ENCODE data around the gene VDAC1. TPM values are rescaled to one million over a fixed set of nuclear protein-coding genes. Genes with fewer than 3 reads are reported as not detected.

VDAC1 gene
- total and polyA plus RNA-seq, 2 donors (not counting 3 experiments of a cell fraction or from before 2014, with no cell fraction given): 116 to 247 TPM

DNA sequence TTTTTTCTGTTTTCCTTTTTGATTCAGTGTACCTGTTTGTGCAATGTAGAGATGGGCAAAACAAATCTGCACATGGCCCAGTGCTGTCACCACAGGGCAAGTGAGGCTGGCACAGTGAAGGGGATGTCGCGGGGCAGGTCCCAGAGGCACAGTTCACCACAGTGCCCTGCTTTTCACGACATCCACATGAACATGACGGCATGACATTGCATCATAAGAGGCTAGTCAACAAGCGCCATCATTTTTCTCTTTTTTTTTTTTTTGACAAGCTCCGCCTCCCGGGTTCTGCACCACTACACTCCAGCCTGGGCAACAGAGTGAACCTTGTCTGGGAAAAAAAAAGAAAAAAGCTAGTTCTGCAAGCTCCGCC is 42.9 kb upstream of the VDAC1 start:
- Histone ChIP-seq H3K4me2 (ENCODE audit: insufficient read depth, low read length) (no peak overlapping the region), H3K79me2 (ENCODE audit: control insufficient read depth, insufficient read depth, low read length) (no peaks in the 10 kb centered on the region), H3K9ac (replicated peaks; ENCODE audit: extremely low read depth, insufficient read depth, low read length) (no peak overlapping the region), H3K4me3 (replicated peaks in 1 of 3; ENCODE audit: insufficient read depth in 1 of 3, low read depth in 1 of 3, low read length in 3 of 3) (no peak overlapping the region), H2AFZ (ENCODE audit: low read depth, low read length) (no peak overlapping the region), H3K9me1 (replicated peaks; ENCODE audit: control insufficient read depth, extremely low read depth, insufficient read depth, low read length) (no peaks in the 10 kb centered on the region), H3K9me3 (replicated peaks; ENCODE audit: control insufficient read depth, insufficient read depth, low read length) (no peaks in the 10 kb centered on the region), H3K36me3 (ENCODE audit: control insufficient read depth in 2 of 2, extremely low read depth in 1 of 2, insufficient read depth in 2 of 2, low read length in 2 of 2) (no peaks in the 10 kb centered on the region), H4K20me1 (replicated peaks; ENCODE audit: control insufficient read depth, extremely low read depth, insufficient read depth, low read length) (no peaks in the 10 kb centered on the region), H3K27ac (ENCODE audit: insufficient read depth, low read depth, low read length) (no peak overlapping the region), H3K27me3 (ENCODE audit: control insufficient read depth in 2 of 2, insufficient read depth in 2 of 2, low read length in 2 of 2) (peaks cover 0 to 6% of the 10 kb centered on the region in 2 experiments), H3K4me1 (ENCODE audit: control insufficient read depth, extremely low read depth, insufficient read depth, low read length) (no peaks in the 10 kb centered on the region)
- ChIA-PET CTCF (interaction anchor here (1.9 kb wide), 1 partner anchor 8 kb away, joined by 14 read pairs; no protein-coding TSS in a partner anchor), POLR2A (no interaction called here)
- DNase-seq (ENCODE audit: low read depth, low spot score): no peak
- no TSS peak for BruUV-seq (replicated peaks)
- intact Hi-C loops (cut with micrococcal nuclease) (no loop called here), dilution Hi-C loops (cut with MboI; ENCODE audit: extremely low pct_ligation_motif_present, low sequenced_read_pairs) (no loop called here)
- no peak for FAIRE-seq
- TF ChIP-seq JUN (IDR thresholded peaks at IDR 0.05; ENCODE audit: borderline replicate concordance, insufficient read depth, insufficient read length, low read depth): no peak

- Histone ChIP-seq H3K4me3 (replicated peaks in 1 of 3; ENCODE audit: insufficient read depth in 1 of 3, low read depth in 1 of 3, low read length in 3 of 3) (no peak overlapping the region), H3K27me3 (ENCODE audit: control insufficient read depth in 2 of 2, insufficient read depth in 2 of 2, low read length in 2 of 2) (peaks cover 0 to 3% of the 10 kb centered on the region in 2 experiments), H3K36me3 (ENCODE audit: control insufficient read depth in 2 of 2, extremely low read depth in 1 of 2, insufficient read depth in 2 of 2, low read length in 2 of 2) (no peaks in the 10 kb centered on the region), H3K4me2 (ENCODE audit: insufficient read depth, low read length) (no peak overlapping the region), H4K20me1 (replicated peaks; ENCODE audit: control insufficient read depth, extremely low read depth, insufficient read depth, low read length) (no peaks in the 10 kb centered on the region), H3K4me1 (ENCODE audit: control insufficient read depth, extremely low read depth, insufficient read depth, low read length) (no peaks in the 10 kb centered on the region), H3K9me3 (replicated peaks; ENCODE audit: control insufficient read depth, insufficient read depth, low read length) (no peaks in the 10 kb centered on the region), H3K9me1 (replicated peaks; ENCODE audit: control insufficient read depth, extremely low read depth, insufficient read depth, low read length) (no peaks in the 10 kb centered on the region), H3K9ac (replicated peaks; ENCODE audit: extremely low read depth, insufficient read depth, low read length) (no peak overlapping the region), H3K79me2 (ENCODE audit: control insufficient read depth, insufficient read depth, low read length) (no peaks in the 10 kb centered on the region), H3K27ac (ENCODE audit: insufficient read depth, low read depth, low read length) (no peak overlapping the region), H2AFZ (ENCODE audit: low read depth, low read length) (no peak overlapping the region)
- dilution Hi-C loops (cut with MboI; ENCODE audit: extremely low pct_ligation_motif_present, low sequenced_read_pairs): no loop called here
- TF ChIP-seq POLR2A (IDR thresholded peaks at IDR 0.05; ENCODE audit: low read depth, low read length) (no peak), MYC (IDR thresholded peaks at IDR 0.05; ENCODE audit: low read depth, low read length) (no peak), POLR2AphosphoS5 (IDR thresholded peaks at IDR 0.05; ENCODE audit: insufficient read depth, low read depth, low read length) (no peak), FOS (IDR thresholded peaks at IDR 0.05; ENCODE audit: borderline replicate concordance, insufficient read depth, low read length) (no peak), EZH2 (IDR thresholded peaks at IDR 0.05; ENCODE audit: borderline replicate concordance, low read depth, low read length, severe bottlenecking) (no peak), JUN (IDR thresholded peaks at IDR 0.05; ENCODE audit: borderline replicate concordance, insufficient read depth, insufficient read length, low read depth) (no peak), GATA2 (IDR thresholded peaks at IDR 0.05; ENCODE audit: insufficient read depth, insufficient read length, low read depth, low read length) (no peak)
- TF ChIP-seq, protein P1, sequence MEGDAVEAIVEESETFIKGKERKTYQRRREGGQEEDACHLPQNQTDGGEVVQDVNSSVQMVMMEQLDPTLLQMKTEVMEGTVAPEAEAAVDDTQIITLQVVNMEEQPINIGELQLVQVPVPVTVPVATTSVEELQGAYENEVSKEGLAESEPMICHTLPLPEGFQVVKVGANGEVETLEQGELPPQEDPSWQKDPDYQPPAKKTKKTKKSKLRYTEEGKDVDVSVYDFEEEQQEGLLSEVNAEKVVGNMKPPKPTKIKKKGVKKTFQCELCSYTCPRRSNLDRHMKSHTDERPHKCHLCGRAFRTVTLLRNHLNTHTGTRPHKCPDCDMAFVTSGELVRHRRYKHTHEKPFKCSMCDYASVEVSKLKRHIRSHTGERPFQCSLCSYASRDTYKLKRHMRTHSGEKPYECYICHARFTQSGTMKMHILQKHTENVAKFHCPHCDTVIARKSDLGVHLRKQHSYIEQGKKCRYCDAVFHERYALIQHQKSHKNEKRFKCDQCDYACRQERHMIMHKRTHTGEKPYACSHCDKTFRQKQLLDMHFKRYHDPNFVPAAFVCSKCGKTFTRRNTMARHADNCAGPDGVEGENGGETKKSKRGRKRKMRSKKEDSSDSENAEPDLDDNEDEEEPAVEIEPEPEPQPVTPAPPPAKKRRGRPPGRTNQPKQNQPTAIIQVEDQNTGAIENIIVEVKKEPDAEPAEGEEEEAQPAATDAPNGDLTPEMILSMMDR (IDR thresholded peaks at IDR 0.05; ENCODE audit: extremely low read depth in 1 of 2, insufficient read depth in 1 of 2, low read depth in 1 of 2, low read length in 2 of 2): no peak
- TF ChIP-seq, protein P2, sequence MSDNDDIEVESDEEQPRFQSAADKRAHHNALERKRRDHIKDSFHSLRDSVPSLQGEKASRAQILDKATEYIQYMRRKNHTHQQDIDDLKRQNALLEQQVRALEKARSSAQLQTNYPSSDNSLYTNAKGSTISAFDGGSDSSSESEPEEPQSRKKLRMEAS (IDR thresholded peaks at IDR 0.05; ENCODE audit: insufficient read depth, insufficient read length): no peak
- ChIA-PET CTCF (interaction anchor here (10.1 to 10.9 kb wide), 2 partner anchors 18 to 94 kb away, joined by 145 to 517 read pairs; no protein-coding TSS in a partner anchor), POLR2A (no interaction called here)
- FAIRE-seq: no peak
- intact Hi-C loops (cut with micrococcal nuclease): no loop called here
- no TSS peak for BruUV-seq (replicated peaks)
- DNase-seq (ENCODE audit: low read depth, low spot score): no peak
Observed at GRCh38 chr5:134046801-134047686, 42.3 kb upstream of the VDAC1 start.

Measured in endothelial cell of umbilical vein (primary cell).